T-helper 1 cell (primary cell): Measurements from ENCODE around the gene AKAP1.
A peak's percentile ranks its signal among the peaks of the same experiment; 100 is the strongest.
"Not testable (repeated sequence)": the region's sequence is repeated elsewhere in the genome, so short reads cannot be mapped to it uniquely, and the experiment has no call there.

ENCODE experiments used
- DNase-seq, 5 donors: peaks; one replicate each; pipeline ENCODE4 v3.0.0-alpha.2; 2012 to 2020

AKAP1 gene

GRCh38 chr17:57075785-57076184 is 9.3 kb upstream of the AKAP1 start:
- DNase-seq, result no peak

DNA sequence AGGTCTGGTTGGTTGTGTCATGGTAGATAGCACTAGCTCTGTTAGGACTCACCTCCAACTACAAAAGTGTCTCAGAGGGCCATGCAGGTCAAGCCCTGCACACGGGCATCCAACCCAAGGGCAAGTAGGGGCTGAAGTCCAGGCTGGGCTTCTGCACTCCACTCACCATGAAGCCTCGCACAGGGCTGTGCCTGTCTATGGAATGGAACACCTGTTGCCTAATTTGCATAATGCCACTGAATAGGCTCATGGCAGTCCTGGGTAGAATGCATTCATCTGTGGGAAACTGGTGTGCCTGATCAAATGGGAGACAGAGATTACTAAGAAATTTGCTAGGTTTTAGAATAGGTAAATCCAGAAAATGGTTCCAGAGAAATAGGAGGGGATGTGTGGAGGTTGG is 8.0 kb upstream of the AKAP1 start:
- no peak for DNase-seq

DNA sequence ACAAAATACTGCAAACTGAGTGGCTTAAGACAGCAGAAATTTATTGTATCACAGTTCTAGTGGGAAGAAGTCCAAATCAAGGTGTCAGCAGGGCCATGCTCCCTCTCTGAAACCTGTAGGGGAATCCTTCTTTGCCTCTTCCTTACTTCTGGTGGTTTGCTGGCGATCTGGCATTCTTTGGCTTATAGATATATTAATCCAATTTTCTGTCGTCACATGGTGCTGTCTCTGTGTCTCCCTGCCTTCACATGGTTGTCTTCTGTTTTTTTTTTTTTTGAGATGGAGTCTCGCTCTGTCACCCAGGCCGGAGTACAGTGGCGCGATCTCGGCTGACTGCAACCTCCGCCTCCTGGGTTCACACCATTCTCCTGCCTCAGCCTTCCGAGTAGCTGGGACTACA is 6.8 kb upstream of the AKAP1 start:
- DNase-seq, result no peak

DNA sequence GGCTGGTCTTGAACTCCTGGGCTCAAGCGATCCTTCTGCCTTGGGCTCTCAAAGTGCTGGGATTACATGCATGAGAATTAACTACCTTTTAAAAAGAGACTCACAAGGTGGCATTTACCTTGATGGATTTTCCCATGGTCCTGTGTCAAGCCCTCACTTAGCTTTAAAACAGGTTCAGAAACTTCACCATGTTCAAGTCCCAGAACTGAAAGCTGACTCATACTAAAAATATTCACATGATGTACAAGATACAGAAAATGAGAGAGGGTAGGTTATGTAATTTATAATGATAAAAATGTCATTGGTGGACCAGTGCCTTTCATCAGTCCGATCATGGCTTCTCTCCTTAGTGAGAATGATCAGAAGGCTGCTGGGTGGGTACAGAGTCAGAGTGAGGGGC is 4.3 kb upstream of the AKAP1 start:
- DNase-seq, result no peak

DNA sequence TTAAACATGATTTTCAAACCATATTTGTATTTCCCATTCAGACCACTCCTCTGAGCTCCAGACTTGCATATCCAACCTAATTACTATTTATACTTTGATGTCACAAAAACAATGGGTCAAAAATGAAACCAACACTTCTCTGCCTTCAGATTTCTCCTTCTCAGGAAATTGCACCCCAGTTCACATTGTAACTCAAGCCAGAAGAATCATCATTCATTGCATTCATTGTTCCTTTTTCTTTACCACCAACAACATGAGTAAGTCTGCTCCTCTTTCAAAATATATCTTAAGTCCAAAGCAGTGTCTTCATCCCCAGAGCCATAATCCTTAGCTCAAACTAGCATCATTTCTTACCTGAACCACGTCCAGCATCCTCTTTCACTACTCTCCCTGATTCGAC is 2.6 kb upstream of the AKAP1 start:
- DNase-seq, result no peak

GRCh38 chr17:57084361-57084801 is 665 bp upstream of the AKAP1 start:
- DNase-seq, result no peak

- DNase-seq, result peak; percentile 39 to 62 (median 51)
Observed at GRCh38 chr17:57085448-57086068, 512 bp downstream of the AKAP1 start.

DNA sequence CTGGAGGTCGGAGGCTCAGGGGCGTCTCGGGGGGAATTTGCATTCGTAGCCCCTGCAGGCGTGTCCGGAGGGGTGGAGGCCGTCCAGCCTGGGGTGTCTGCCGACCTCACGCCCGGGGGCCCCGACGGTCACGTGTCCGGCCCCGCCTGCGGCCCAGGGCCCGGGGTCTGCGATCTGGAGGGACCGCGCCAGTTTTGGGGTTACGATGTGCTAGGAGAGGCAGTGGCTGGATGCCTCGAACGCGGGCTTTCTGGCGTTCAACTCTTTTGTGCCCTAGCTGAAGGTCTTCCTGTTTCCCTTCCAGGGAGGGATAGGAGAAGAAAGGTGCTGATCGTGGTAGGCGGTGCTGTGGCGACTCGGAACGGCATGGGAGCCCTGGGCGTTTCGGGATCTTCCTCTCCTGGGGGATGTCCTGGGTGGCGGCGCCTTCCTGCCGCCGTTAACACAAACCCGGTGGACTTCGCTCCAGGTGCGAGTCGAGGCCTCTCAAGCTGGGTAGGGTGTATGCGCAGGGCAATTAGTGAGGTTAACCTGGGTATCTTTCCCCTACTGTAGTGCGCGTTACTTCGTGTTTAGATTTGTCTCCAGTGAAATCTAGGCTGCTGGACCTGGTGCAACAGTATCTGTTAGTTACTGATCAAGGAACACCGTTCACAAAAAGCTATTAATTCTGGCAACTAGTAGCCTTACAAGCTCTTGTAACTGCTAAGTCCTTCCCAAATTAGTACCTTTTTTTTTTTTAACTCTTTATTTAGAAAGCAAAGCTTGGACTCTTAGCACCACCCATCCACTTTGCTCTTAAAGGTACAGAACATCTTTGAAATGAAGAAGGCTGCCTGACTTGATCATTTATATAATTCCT is 1.3 kb downstream of the AKAP1 start:
- DNase-seq, result peak in 3 of 5 donors; percentile 6 to 26 (median 6)

- no peak for DNase-seq
Observed at GRCh38 chr17:57088298-57088697, 3.3 kb downstream of the AKAP1 start.

DNA sequence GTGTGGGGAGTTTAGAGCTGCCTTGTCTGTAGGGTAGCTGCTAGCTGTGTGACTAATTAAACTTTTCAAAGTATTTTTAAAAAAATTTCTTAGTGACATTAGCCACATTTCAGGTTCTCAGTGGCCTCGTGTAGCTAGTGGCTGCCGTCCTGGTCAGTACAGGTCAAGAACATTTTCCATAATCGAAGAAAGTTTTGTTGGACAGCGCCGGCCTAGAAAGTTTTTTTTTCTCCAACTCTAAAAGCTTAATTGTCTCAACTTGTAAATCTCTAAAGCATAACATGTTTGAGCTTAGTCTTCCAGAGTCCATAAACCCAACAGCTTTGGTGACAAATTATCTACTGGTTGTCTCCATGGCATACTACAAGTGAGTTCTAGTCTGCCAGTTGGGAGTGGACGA is 4.3 kb downstream of the AKAP1 start:
- DNase-seq, result no peak

GRCh38 chr17:57090560-57091185 is 5.6 kb downstream of the AKAP1 start:
- no peak for DNase-seq

- no peak for DNase-seq
Observed at GRCh38 chr17:57091186-57091618, 6.2 kb downstream of the AKAP1 start.

DNA sequence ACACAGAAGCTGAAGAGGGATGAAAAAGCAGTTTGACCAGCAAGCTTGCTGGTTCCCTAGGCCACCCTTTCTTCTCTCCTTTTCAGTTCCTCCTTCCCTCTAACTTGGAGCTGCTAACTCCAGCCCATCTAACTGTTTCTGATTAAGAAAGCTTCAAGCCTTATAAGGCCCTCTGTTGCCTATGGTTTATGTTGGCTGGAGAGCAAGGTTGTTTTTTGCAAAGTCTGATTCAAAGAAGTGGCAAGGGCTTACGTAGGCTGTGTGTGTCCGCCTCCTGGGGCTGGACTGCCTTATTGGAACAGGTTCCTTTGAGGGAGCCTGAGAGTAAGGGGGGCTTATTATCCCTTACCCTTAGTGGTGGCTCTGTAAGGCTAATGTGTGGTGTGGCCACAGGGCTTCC is 7.1 kb downstream of the AKAP1 start:
- no peak for DNase-seq

DNA sequence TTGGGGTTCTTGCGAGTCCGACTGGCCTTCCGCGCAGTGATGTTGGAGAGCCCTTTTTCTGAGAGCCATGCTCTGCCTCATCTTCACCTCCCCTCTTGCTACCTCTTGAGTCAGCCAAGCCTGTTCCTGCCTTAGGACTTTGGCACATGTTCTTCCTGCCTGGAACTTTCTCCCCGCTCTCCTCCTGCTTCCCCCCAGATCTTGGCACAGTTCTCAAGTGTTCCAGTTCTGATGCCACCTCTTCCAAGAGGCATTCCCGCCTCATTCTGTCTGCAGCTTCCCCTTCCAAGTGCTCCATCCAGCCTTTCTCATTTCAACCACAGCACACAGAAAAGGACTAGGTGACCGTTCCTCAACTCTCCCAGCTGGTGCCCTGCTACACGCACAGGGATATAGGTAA is 7.7 kb downstream of the AKAP1 start:
- no peak for DNase-seq

- DNase-seq, result no peak
Observed at GRCh38 chr17:57096472-57097202, 11.6 kb downstream of the AKAP1 start.

- DNase-seq, result no peak
Observed at GRCh38 chr17:57097832-57098421, 12.9 kb downstream of the AKAP1 start.

DNA sequence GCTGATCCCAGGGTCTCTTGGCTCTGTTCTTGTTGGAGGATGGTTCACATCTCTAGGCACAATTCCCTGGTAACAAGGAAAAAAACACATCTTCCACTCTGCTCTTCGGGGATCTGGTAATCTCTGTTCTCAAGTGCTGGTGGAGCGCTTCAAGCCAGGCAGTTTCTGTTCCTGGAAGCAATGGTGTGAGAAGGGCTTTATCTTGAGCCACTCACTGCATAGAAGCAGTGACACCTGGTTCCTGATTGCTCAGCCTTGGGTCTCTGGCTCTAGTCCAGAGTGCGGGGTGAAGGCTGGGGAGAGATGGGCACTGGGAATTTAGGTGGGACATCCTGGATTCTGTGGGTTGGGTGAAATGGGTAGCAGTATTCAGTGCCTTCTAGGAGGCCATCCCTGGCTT is 14.1 kb downstream of the AKAP1 start:
- no peak for DNase-seq

DNA sequence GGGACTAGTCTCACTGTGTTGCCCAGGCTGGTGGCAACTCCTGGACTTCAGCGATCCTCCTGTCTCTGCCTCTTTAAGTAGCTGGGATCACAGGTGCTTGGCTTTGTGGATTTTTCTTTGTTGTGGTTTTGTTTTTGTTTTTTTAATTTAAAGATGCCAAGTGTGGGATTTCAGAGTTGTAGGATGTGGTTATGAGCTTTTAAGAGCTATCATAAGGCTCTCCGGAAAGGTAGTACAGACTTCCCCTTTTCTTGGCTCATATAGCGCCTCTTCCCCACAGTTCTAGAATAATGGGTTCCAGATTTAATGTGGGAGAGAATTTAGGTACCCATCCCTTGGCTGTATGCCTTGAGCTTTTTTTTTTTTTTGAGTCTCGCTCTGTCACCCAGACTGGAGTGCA is 17.1 kb downstream of the AKAP1 start:
- DNase-seq, result no peak

- DNase-seq, result not testable (repeated sequence)
Observed at GRCh38 chr17:57102660-57103059, 17.6 kb downstream of the AKAP1 start.

DNA sequence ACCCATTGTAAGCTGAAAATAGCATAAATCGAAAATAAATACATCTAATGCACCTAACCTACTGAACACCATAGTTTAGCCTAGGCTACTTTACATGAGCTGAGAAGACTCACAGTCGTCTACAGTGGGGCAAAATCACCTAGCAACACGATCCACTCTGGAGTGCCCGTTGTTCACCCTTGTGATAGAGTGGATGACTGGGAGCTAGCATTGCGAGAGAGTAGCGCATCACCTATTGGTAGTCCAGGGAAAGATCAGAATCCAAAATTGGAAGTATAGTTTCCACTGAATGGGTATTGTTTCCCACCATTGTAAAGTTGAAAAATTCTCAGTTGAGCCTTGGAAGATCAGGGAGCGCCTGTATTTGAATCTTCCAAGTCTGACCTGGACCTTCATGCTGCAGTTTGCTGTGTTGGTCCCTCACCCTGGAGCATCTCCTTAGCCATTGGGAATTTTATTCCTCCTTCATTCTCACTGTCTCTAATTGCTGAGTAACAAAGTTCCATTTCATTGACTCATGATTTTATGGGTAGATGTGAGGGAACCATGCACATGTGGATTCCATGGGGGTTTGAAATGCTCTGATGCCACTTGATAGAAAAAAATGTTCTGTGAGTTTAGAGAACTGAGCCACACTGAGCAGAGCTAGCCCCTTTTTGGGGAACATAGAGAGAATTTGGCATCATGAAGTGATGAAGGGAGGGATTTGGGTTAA is 19.6 kb downstream of the AKAP1 start:
- DNase-seq, result no peak

- no peak for DNase-seq
Observed at GRCh38 chr17:57105591-57105990, 20.5 kb downstream of the AKAP1 start.
